Measurements from ENCODE around the gene KRTAP10-9.
"Not testable (repeated sequence)": the region's sequence is repeated elsewhere in the genome, so short reads cannot be mapped to it uniquely, and the experiment has no call there.

KRTAP10-9 gene

DNA sequence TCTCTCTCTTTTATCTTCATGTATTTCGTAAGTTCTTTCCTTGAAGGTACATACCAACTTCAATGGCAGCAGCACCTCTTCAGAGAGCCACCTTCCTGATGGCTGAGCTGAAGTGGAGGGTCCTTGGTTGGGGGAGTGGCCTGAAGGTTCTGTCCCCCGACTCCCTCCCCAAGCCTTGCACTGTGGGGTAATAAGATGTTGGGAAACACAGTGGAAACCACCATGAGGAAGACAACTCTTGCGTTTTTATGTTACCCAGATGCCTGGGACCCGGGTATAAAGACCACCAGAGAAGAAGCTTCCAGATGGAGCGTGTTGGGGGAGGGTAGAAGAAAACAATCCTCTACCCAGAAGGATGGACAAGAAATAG lies 31.6 kb downstream of the KRTAP10-9 start:
- no peak for DNase-seq (ENCODE audit: low spot score)
- TF ChIP-seq, protein P1, sequence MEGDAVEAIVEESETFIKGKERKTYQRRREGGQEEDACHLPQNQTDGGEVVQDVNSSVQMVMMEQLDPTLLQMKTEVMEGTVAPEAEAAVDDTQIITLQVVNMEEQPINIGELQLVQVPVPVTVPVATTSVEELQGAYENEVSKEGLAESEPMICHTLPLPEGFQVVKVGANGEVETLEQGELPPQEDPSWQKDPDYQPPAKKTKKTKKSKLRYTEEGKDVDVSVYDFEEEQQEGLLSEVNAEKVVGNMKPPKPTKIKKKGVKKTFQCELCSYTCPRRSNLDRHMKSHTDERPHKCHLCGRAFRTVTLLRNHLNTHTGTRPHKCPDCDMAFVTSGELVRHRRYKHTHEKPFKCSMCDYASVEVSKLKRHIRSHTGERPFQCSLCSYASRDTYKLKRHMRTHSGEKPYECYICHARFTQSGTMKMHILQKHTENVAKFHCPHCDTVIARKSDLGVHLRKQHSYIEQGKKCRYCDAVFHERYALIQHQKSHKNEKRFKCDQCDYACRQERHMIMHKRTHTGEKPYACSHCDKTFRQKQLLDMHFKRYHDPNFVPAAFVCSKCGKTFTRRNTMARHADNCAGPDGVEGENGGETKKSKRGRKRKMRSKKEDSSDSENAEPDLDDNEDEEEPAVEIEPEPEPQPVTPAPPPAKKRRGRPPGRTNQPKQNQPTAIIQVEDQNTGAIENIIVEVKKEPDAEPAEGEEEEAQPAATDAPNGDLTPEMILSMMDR (IDR thresholded peaks at IDR 0.05; ENCODE audit: extremely low read depth, missing control alignments), result no peak

DNA sequence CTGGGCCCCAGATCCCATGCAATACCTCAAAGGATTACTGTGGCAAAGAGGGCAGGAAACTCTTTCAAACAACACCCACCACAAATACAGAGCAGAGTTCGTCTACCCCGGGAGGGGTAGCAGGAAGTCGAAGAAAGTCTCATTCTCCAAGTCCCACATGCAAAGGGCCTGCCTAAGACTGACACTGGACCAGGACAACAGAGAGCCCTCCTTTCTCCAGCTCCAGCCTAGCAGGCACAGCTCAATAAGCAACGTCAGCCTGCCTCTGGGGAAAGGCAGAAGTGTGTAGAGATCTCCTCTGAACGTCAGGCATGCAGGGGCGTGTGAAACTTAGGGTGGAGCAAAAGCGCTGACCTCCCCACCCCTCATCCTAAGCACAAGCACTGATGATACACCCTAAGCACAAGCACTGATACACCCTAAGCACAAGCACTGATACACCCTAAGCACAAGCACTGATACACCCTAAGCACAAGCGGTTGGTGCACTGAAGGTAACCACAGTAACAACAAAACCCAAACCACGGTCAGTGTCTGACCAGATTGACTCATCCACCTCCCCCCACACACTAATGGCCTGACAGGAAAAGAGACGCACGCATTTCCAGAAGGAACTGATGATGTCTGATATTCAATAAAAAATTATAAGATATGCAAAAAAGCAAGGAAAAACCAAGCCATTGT lies 32.2 kb downstream of the KRTAP10-9 start:
- DNase-seq (ENCODE audit: low spot score), result no peak
- TF ChIP-seq, protein P1 (IDR thresholded peaks at IDR 0.05; ENCODE audit: extremely low read depth, missing control alignments), result no peak

DNA sequence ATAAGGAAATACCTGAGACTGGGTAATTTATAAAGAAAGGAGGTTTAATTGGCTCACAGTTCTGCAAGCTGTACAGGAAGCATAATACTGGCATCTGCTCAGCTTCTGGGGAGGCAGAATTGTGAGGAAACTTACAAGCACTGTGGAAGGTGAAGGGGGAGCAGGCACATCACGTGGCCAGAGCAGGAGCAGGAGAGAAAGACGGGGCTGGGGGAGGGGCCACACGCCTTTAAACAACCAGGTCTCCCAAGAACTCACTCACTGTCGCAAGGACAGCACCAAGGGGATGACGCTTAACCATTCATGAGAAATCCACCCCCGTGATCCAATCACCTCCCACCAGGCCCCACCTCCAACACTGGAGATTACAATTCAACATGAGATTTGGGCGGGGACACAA lies 34.7 kb downstream of the KRTAP10-9 start:
- DNase-seq (ENCODE audit: low spot score), result not testable (repeated sequence)

GRCh38 chr21:44664691-44665090 lies 37.8 kb downstream of the KRTAP10-9 start:
- TF ChIP-seq, protein P1 (IDR thresholded peaks at IDR 0.05; ENCODE audit: extremely low read depth, missing control alignments), result no peak
- DNase-seq (ENCODE audit: low spot score), result no peak

GRCh38 chr21:44666401-44667320 lies 39.8 kb downstream of the KRTAP10-9 start, which contains the start of gene KRTAP12-2:
TSS of gene KRTAP12-2 (minus strand) at chr21:44666927. CDS start at chr21:44666886, 41 bp downstream.
- DNase-seq (ENCODE audit: low spot score), result no peak
- TF ChIP-seq, protein P1 (IDR thresholded peaks at IDR 0.05; ENCODE audit: extremely low read depth, missing control alignments), result no peak

DNA sequence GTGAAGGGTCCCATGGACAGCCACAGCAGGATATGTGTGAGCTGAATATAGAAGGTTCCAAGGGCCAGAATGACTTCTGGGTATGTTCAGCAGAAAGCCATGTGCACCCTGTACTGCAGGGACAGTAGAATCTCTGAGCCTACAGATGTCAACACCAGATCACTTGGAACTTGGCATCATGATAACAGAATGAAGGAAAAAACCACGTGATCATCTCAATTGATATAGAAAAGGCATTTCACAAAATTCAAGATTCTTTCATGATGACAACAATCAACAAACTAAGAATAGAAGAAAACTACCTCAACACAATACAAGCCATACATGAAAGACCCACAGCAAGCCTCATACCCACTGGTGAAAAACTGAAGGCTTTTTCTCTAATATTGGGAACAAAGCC lies 40.7 kb downstream of the KRTAP10-9 start:
- no peak for DNase-seq (ENCODE audit: low spot score)
- TF ChIP-seq, protein P1 (IDR thresholded peaks at IDR 0.05; ENCODE audit: extremely low read depth, missing control alignments), result no peak

- TF ChIP-seq, protein P1 (IDR thresholded peaks at IDR 0.05; ENCODE audit: extremely low read depth, missing control alignments), result no peak
- DNase-seq (ENCODE audit: low spot score), result no peak
These were observed 43.9 kb downstream of the KRTAP10-9 start for GRCh38 chr21:44670642-44671432.

All from GM20000 (cell line).